ENCODE data around the gene MYH6. TPM values are rescaled to one million over a fixed set of nuclear protein-coding genes. Genes with fewer than 3 reads are reported as not detected.
"Not testable (repeated sequence)": the region's sequence is repeated elsewhere in the genome, so short reads cannot be mapped to it uniquely, and the experiment has no call there.

The MYH6 gene
- total RNA-seq, 1 donor from 2014 or later = 1,823 TPM

DNA sequence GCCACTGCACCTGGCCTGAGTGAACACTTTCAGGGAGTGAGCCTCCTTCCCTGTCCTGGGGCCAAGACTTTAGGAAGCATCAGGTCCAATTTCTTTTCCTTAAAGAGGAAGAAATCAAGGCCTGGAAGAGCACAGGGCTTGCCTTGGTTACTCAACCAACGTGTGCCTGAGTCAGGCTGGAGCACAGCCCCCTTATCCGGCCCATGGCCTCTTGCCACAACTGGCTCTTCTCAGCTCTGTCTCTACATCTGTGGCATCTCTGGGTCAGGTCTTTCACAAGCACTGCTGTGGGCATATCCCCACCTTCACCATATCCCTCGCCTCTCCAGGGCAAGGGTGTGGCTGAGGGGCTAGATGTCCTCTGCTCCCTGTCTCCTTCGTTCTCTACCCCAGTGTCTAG is 6.8 kb downstream of the MYH6 start:
- Histone ChIP-seq H3K27me3 (ENCODE audit: low read depth) (peaks cover 11% of the 10 kb centered on the region), H3K4me3 (peak overlapping the region; percentile 65), H3K27ac (replicated peaks) (peak overlapping the region; percentile 91), H3K9me3 (replicated peaks) (no peaks in the 10 kb centered on the region), H3K36me3 (peaks cover 80% of the 10 kb centered on the region), H3K4me1 (peaks cover 76% of the 10 kb centered on the region)
- TF ChIP-seq, protein P1, sequence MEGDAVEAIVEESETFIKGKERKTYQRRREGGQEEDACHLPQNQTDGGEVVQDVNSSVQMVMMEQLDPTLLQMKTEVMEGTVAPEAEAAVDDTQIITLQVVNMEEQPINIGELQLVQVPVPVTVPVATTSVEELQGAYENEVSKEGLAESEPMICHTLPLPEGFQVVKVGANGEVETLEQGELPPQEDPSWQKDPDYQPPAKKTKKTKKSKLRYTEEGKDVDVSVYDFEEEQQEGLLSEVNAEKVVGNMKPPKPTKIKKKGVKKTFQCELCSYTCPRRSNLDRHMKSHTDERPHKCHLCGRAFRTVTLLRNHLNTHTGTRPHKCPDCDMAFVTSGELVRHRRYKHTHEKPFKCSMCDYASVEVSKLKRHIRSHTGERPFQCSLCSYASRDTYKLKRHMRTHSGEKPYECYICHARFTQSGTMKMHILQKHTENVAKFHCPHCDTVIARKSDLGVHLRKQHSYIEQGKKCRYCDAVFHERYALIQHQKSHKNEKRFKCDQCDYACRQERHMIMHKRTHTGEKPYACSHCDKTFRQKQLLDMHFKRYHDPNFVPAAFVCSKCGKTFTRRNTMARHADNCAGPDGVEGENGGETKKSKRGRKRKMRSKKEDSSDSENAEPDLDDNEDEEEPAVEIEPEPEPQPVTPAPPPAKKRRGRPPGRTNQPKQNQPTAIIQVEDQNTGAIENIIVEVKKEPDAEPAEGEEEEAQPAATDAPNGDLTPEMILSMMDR (IDR thresholded peaks at IDR 0.05; ENCODE audit: borderline replicate concordance) = no peak
- peak; percentile 11 for DNase-seq
- intact Hi-C loops (cut with micrococcal nuclease) = no loop called here

DNA sequence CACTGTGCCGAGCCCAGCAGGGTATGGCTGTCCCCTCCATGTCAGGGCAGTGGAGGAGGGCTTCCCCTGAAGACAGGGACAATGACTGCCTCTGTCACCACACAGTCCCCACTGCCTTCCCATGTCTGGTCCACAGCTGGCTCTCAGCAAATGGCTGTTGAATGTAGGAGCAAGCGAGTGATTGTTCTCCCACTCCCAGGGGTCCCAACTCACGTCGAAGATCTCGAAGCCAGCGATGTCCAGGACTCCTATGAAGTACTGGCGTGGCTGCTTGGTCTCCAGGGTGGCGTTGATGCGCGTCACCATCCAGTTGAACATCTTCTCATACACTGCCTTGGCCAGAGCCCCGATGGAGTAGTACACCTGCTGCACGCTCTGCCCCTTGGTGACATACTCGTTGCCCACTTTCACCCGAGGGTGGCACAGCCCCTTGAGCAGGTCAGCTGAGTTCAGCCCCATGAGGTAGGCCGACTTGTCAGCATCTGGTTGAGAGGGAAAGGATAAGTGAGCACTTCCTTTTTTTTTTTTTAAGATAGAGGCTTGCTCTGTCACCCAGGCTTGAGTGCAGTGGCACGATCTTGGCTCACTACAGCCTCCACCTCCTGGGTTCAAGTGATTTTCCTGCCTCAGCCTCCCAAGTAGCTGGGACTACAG is 7.5 kb downstream of the MYH6 start:
- DNase-seq = peak; percentile 13
- H3K27me3 ChIP-seq (ENCODE audit: low read depth) = peaks cover 11% of the 10 kb centered on the region
- peak overlapping the region; percentile 91 for H3K27ac ChIP-seq (replicated peaks)
- H3K36me3 ChIP-seq = peaks cover 73% of the 10 kb centered on the region
- H3K9me3 ChIP-seq (replicated peaks); intact Hi-C loops (cut with micrococcal nuclease): not testable (repeated sequence)
- H3K4me3 ChIP-seq = peak overlapping the region; percentile 65
- peaks cover 71% of the 10 kb centered on the region for H3K4me1 ChIP-seq

DNA sequence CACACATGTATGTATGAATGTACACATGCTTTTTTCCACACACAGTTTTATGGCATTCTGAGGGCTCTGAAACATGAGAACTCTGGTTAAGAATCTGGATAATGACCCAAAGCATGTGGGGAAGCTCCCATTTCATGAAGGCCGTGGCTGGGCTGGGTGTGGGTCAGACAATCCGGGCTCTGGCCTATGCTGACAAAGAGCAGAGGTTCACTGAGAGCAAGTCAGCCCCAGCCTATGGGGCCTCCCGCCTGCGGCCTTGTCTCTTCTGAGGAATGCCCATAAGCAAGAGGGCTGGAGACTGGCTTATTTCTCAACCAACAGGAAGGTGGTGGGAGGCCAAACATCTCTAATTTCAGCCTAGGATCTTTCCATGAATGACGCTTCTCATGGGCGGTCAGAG is 8.5 kb downstream of the MYH6 start:
- H3K27me3 ChIP-seq (ENCODE audit: low read depth) = peaks cover 5% of the 10 kb centered on the region
- H3K36me3 ChIP-seq = peaks cover 64% of the 10 kb centered on the region
- peaks cover 61% of the 10 kb centered on the region for H3K4me1 ChIP-seq
- intact Hi-C loops (cut with micrococcal nuclease) = no loop called here
- no peaks in the 10 kb centered on the region for H3K9me3 ChIP-seq (replicated peaks)
- DNase-seq = peak; percentile 12
- peak overlapping the region; percentile 58 for H3K27ac ChIP-seq (replicated peaks)
- TF ChIP-seq, protein P1 (IDR thresholded peaks at IDR 0.05; ENCODE audit: borderline replicate concordance) = no peak
- H3K4me3 ChIP-seq = peak overlapping the region; percentile 65

DNA sequence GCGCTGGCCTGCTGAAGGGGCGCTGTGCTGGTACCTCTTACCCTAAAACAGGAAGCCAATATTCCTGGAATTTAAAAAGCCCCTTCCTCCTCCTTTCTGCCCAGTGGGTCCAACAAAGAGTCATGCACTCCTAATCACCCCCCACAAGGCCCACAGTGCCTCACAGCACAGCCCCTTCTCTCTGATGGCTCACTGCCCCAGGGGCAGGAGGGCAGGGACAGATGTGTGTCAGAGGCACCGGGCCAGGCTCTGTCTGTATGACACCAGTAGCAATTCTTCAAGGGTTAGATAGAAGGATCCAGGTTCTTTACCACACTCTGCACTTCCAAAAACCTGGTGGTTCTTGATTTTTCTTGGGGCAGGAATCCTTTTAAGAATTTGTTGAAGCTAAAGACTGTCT is 8.9 kb downstream of the MYH6 start:
- peak overlapping the region; percentile 58 for H3K27ac ChIP-seq (replicated peaks)
- peaks cover 57% of the 10 kb centered on the region for H3K4me1 ChIP-seq
- TF ChIP-seq, protein P1 (IDR thresholded peaks at IDR 0.05; ENCODE audit: borderline replicate concordance) = no peak
- H3K27me3 ChIP-seq (ENCODE audit: low read depth) = peaks cover 5% of the 10 kb centered on the region
- peak; percentile 12 for DNase-seq
- H3K9me3 ChIP-seq (replicated peaks) = no peaks in the 10 kb centered on the region
- H3K4me3 ChIP-seq = peak overlapping the region; percentile 9
- H3K36me3 ChIP-seq = peaks cover 61% of the 10 kb centered on the region
- intact Hi-C loops (cut with micrococcal nuclease) = no loop called here

DNA sequence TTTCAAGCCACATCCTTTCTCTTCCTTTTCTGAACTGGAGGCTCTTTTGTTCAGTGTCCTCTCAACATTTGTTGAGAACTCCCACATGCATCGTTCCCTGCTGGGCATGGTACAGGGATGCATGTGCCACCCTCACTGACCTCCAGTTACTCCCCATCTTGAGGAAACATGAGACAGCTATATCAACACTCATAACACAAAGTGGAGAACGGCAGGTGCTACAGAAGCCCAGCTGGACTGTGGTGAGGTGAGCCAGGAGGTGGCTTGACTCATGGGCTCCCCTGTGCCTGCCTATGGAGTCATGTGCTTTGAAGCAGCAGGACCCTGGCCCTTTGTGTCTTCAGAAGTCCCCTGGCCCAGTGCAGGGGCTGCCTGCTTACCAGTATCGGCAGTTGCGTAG is 9.7 kb downstream of the MYH6 start:
- H3K27ac ChIP-seq (replicated peaks) = peak overlapping the region; percentile 58

More for the DNA sequence above, 9.7 kb downstream of the MYH6 start:
- no peaks in the 10 kb centered on the region for H3K9me3 ChIP-seq (replicated peaks)
- intact Hi-C loops (cut with micrococcal nuclease) = no loop called here
- no peak for DNase-seq
- peaks cover 5% of the 10 kb centered on the region for H3K27me3 ChIP-seq (ENCODE audit: low read depth)
- peaks cover 62% of the 10 kb centered on the region for H3K36me3 ChIP-seq
- TF ChIP-seq, protein P1 (IDR thresholded peaks at IDR 0.05; ENCODE audit: borderline replicate concordance) = no peak
- peaks cover 54% of the 10 kb centered on the region for H3K4me1 ChIP-seq
- peak overlapping the region; percentile 9 for H3K4me3 ChIP-seq
